SK-MEL-5 (cell line): ENCODE measurements around the gene GGT7. TPM values are rescaled to one million over a fixed set of nuclear protein-coding genes. Genes with fewer than 3 reads are reported as not detected.
"Not testable (repeated sequence)": the region's sequence is repeated elsewhere in the genome, so short reads cannot be mapped to it uniquely, and the experiment has no call there.

Experiments
- DNase-seq: peaks from one replicate; pipeline ENCODE4 v3.0.0-alpha.2; 2016; ENCODE audit warnings: low read depth, low spot score
- in situ Hi-C: cut with HindIII; loops from 2 replicates; pipeline ENCODE4 v1.10.0; 2016; ENCODE audit warnings: low sequenced_read_pairs, high pct_unique_total_duplicates, low pct_unique_long_range_greater_than_20kb
- total RNA-seq: library from RNA; depleted of rRNA; stranded (reverse); fragments of >200 nt; shearing (Covaris generic); gene quantifications from 2 replicates; pipeline ENCODE4 v1.2.3, GENCODE V29; 2014; rRNA removed

GGT7 gene
- total RNA-seq, 1 experiment from 2014 or later = 4.4 TPM

- in situ Hi-C loops = no loop called here
- no peak for DNase-seq
Observed at GRCh38 chr20:34820805-34821578, 51.7 kb downstream of the GGT7 start.

DNA sequence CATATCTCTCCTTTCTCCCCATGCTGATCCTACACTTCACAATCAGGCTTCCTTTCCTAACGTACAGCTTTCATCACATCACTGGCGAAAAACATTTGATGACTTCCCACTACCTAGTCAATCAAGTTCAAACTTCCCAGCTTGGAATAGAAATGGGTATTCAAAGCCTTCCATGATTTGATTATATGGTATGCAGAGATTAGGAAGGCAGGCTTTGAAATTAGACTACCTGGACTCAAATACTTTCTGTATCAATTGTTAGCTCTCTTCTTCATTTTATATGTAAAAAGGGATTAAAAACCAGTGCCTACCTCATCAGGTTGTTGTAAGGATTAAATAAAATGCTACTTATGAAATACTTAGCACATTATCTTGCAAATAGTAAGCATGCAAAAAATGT lies 54.9 kb downstream of the GGT7 start:
- in situ Hi-C loops = no loop called here
- DNase-seq = no peak

DNA sequence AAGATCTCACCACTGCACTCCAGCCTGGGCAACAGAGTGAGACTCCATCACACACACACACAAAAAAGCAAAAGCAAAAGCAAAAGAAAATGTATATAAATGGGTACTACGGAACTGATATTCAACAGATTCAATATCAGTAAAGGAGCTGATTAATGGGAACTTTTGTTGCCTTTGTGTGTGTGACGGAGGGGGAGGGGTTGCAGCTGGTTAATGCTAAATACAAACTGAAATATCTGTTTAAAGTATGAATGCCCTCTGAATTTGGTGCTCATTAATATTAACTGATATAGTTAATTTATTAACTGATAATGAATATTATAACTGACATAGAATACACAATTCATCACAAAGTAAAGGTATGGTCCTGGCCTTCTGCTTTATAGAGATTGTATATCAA lies 55.6 kb downstream of the GGT7 start:
- DNase-seq = no peak
- in situ Hi-C loops = no loop called here

DNA sequence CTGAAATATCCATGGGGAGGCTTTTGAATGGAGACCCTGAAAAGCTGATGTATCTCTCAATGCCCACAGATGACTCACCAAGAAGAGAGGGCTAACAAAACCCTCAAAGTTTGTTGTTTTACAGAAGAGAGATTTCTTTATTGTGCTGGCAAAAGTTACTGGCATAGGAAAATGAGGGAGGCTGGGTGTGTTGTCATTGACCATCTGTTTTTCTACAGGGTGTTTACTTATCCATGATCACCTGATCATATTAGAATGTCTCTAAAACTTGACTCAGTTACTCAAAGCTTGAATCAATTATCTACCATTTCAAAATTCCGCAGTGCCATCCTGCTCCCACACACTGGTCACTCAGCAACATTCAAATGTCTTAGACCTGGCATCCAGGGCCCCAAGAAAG lies 57.0 kb downstream of the GGT7 start:
- in situ Hi-C loops = no loop called here
- no peak for DNase-seq

DNA sequence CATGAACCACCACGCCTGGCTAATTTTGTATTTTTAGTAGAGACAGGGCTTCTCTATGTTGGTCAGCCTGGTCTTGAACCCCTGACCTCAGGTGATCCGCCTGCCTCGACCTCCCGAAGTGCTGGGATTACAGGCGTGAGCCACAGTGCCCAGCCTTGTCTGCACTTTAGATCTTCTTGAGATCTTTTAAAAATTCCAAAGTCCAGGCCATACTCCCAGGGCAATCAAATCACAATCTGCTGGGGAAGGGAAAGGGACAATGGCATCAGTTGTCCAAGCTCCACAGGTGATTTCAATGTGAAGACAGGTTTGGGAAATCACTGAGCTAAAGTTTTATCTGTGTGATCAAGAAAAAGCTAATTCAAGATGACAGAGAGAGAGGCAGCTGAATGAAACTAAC lies 64.1 kb downstream of the GGT7 start:
- DNase-seq = no peak
- in situ Hi-C loops = no loop called here

- DNase-seq, in situ Hi-C loops: not testable (repeated sequence)
Observed at GRCh38 chr20:34807944-34808465, 64.7 kb downstream of the GGT7 start.

- no peak for DNase-seq
- in situ Hi-C loops = no loop called here
Observed at GRCh38 chr20:34806255-34806654, 66.4 kb downstream of the GGT7 start.

DNA sequence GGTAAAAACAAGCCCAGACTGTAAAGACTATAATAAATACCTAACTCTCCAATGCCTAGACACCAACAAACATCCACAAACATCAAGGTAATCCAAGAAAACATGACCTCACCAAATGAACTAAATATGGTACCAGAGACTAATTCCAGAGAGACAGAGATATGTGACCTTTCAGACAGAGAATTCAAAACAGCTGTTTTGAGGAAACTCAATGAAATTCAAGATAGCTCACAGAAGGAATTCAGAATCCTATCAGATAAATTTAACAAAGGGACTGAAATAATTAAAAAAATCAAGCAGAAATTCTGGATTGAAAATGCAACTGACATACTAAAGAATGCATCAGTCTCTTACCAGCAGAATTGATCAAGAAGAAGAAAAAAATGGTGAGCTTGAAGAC lies 73.8 kb downstream of the GGT7 start:
- no peak for DNase-seq
- in situ Hi-C loops = no loop called here

DNA sequence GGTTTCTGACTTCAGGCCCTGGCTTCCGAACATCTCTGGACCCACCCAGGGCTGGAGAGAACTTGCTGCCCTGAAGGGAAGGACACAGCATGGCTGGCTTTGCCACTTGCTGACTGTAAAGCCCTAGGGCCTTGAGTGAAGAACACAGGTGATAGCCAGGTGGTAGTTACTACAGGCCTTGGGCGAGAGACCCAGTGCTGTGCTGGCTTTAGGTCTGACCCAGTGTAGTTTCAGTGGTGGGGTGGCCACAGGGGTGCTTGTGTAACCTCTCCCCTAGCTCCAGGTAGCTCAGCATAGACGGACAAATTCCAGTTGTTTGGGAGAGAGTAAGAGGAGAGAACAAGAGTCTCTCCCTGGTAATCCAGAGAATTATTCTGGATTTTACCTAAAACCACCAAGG lies 74.3 kb downstream of the GGT7 start:
- in situ Hi-C loops = no loop called here
- DNase-seq = no peak

- in situ Hi-C loops = no loop called here
- no peak for DNase-seq
Observed at GRCh38 chr20:34797012-34797995, 75.4 kb downstream of the GGT7 start.

Other genes with a start within 250 kb of the GGT7 start
- 32.1 and 38.2 TPM in 2 replicates for gene PIGU, start 195.8 kb downstream of the GGT7 start, total RNA-seq
- gene TP53INP2, start 168.5 kb downstream of the GGT7 start, total RNA-seq = 6.5 TPM in 2 replicates
- 6.1 and 6.5 TPM in 2 replicates for gene NCOA6, start 47.2 kb downstream of the GGT7 start, total RNA-seq
- gene ACSS2, start 3.8 kb upstream of the GGT7 start, total RNA-seq = 35.7 and 38.9 TPM in 2 replicates
- 154 and 164 TPM in 2 replicates for gene GSS, start 83.0 kb upstream of the GGT7 start, total RNA-seq
- gene MYH7B, start 83.0 kb upstream of the GGT7 start, total RNA-seq = 0.03 and 0.08 TPM in 2 replicates
- 32.8 and 34.8 TPM in 2 replicates for gene TRPC4AP, start 220.0 kb upstream of the GGT7 start, total RNA-seq